ENCODE measurements around the gene HNRNPU.
"Not testable (repeated sequence)": the region's sequence is repeated elsewhere in the genome, so short reads cannot be mapped to it uniquely, and the experiment has no call there.

The HNRNPU gene

GRCh38 chr1:244833734-244834542 lies 30.4 kb downstream of the HNRNPU start:
- Histone ChIP-seq H3K4me1 (ENCODE audit: low read length) (peaks cover 38% of the 10 kb centered on the region), H3K27me3 (ENCODE audit: low read depth, low read length) (no peaks in the 10 kb centered on the region), H3K4me2 (ENCODE audit: low read length) (peak overlapping the region; percentile 87), H3K9me3 (ENCODE audit: insufficient read depth, low read length) (no peaks in the 10 kb centered on the region), H2AFZ (ENCODE audit: low read depth, low read length) (peak overlapping the region; percentile 91), H3K36me3 (replicated peaks; ENCODE audit: low read depth, low read length) (peaks cover 15% of the 10 kb centered on the region), H3K79me2 (ENCODE audit: low read length) (peaks cover 33% of the 10 kb centered on the region), H3K9ac (ENCODE audit: low read length) (peak overlapping the region; percentile 94), H4K20me1 (ENCODE audit: insufficient read depth, low read length) (peaks cover 8% of the 10 kb centered on the region; the same call in 1 of the 2 replicates), H3K27ac (ENCODE audit: low read length) (peak overlapping the region; percentile 91), H3K4me3 (ENCODE audit: low read length) (peak overlapping the region; percentile 87)
- TF ChIP-seq EZH2phosphoT487 (IDR thresholded peaks at IDR 0.05; ENCODE audit: low read depth) (no peak), CTCF (IDR thresholded peaks at IDR 0.05; ENCODE audit: low read depth, low read length) (peak; percentile 7; the same call in 1 of the 2 replicates)

GRCh38 chr1:244833260-244833659 lies 31.1 kb downstream of the HNRNPU start:
- Histone ChIP-seq H3K36me3 (replicated peaks; ENCODE audit: low read depth, low read length) (peaks cover 13% of the 10 kb centered on the region), H3K79me2 (ENCODE audit: low read length) (peaks cover 27% of the 10 kb centered on the region), H2AFZ (ENCODE audit: low read depth, low read length) (peak overlapping the region; percentile 91), H3K4me2 (ENCODE audit: low read length) (peak overlapping the region; percentile 87), H3K9ac (ENCODE audit: low read length) (peak overlapping the region; percentile 94), H3K27ac (ENCODE audit: low read length) (peak overlapping the region; percentile 91), H3K4me3 (ENCODE audit: low read length) (peak overlapping the region; percentile 87), H3K4me1 (ENCODE audit: low read length) (peaks cover 35% of the 10 kb centered on the region)
- H3K27me3 ChIP-seq (ENCODE audit: low read depth, low read length); H4K20me1 ChIP-seq (ENCODE audit: insufficient read depth, low read length); H3K9me3 ChIP-seq (ENCODE audit: insufficient read depth, low read length): not testable (repeated sequence)

- Histone ChIP-seq H3K4me1 (ENCODE audit: low read length) (peaks cover 13% of the 10 kb centered on the region), H3K79me2 (ENCODE audit: low read length) (peaks cover under 1% of the 10 kb centered on the region; the same call in 1 of the 2 replicates), H3K9me3 (ENCODE audit: insufficient read depth, low read length) (no peaks in the 10 kb centered on the region), H3K27me3 (ENCODE audit: low read depth, low read length) (no peaks in the 10 kb centered on the region), H3K36me3 (replicated peaks; ENCODE audit: low read depth, low read length) (no peaks in the 10 kb centered on the region), H3K4me2 (ENCODE audit: low read length) (no peak overlapping the region), H3K27ac (ENCODE audit: low read length) (no peak overlapping the region), H4K20me1 (ENCODE audit: insufficient read depth, low read length) (no peaks in the 10 kb centered on the region), H3K4me3 (ENCODE audit: low read length) (no peak overlapping the region), H2AFZ (ENCODE audit: low read depth, low read length) (no peak overlapping the region), H3K9ac (ENCODE audit: low read length) (no peak overlapping the region)
- no peak for TF ChIP-seq EZH2phosphoT487 (IDR thresholded peaks at IDR 0.05; ENCODE audit: low read depth)
- no peak for TF ChIP-seq CTCF (IDR thresholded peaks at IDR 0.05; ENCODE audit: low read depth, low read length)
Observed at GRCh38 chr1:244830639-244831038, 33.7 kb downstream of the HNRNPU start.

GRCh38 chr1:244826712-244827111 lies 37.6 kb downstream of the HNRNPU start:
- H3K36me3 ChIP-seq (replicated peaks; ENCODE audit: low read depth, low read length) = no peaks in the 10 kb centered on the region
- no peak overlapping the region for H3K9ac ChIP-seq (ENCODE audit: low read length)
- H3K4me1 ChIP-seq (ENCODE audit: low read length) = peaks cover 9% of the 10 kb centered on the region
- H3K79me2 ChIP-seq (ENCODE audit: low read length) = no peaks in the 10 kb centered on the region
- no peaks in the 10 kb centered on the region for H3K27me3 ChIP-seq (ENCODE audit: low read depth, low read length)
- no peak overlapping the region for H3K4me2 ChIP-seq (ENCODE audit: low read length)
- TF ChIP-seq EZH2phosphoT487 (IDR thresholded peaks at IDR 0.05; ENCODE audit: low read depth) = no peak
- no peak for TF ChIP-seq CTCF (IDR thresholded peaks at IDR 0.05; ENCODE audit: low read depth, low read length)
- H4K20me1 ChIP-seq (ENCODE audit: insufficient read depth, low read length) = no peaks in the 10 kb centered on the region
- H2AFZ ChIP-seq (ENCODE audit: low read depth, low read length) = no peak overlapping the region
- H3K4me3 ChIP-seq (ENCODE audit: low read length) = no peak overlapping the region
- no peak overlapping the region for H3K27ac ChIP-seq (ENCODE audit: low read length)
- no peaks in the 10 kb centered on the region for H3K9me3 ChIP-seq (ENCODE audit: insufficient read depth, low read length)

Data from OCI-LY3 (cell line).